K562 (cell line): ENCODE measurements around the gene RCOR2. TPM values are rescaled to one million over a fixed set of nuclear protein-coding genes. Genes with fewer than 3 reads are reported as not detected.

Source experiments
- CBX3 ChIP-seq, 2 experiments: IDR thresholded peaks; 1 replicate in 1 of 2; 2 replicates in 1 of 2; pipeline ENCODE4 v1.6.1; 2012; ENCODE audit warnings: inconsistent platforms in 2 of 2, low read length in 2 of 2, borderline replicate concordance in 1 of 2, control low read depth in 1 of 2
- FUS ChIP-seq: fragments of 200-400 bp; formaldehyde crosslinking; optimal IDR thresholded peaks from 2 replicates; pipeline ENCODE3; 2017; ENCODE audit warnings: low read depth, low read length
- JUNB ChIP-seq: fragments of 450-650 bp; formaldehyde crosslinking; conservative IDR thresholded peaks from 2 replicates; pipeline ENCODE4 v1.4.0; 2020; ENCODE audit warnings: mild to moderate bottlenecking
- MAFG ChIP-seq: fragments of 450-650 bp; conservative IDR thresholded peaks from 2 replicates; pipeline ENCODE4 v1.6.1; 2016; ENCODE audit warnings: missing genetic modification characterization, missing compliant biosample characterization
- NUFIP1 ChIP-seq: fragments of 450-650 bp; IDR thresholded peaks from 2 replicates; pipeline ENCODE4 v1.6.1; 2018; ENCODE audit not compliant: partially characterized antibody
- SNAPC5 ChIP-seq: fragments of 250-450 bp; sonication (Bioruptor Pico); IDR thresholded peaks from 2 replicates; pipeline ENCODE4 v1.8.0; 2021; ENCODE audit warnings: moderate library complexity, mild to moderate bottlenecking, inconsistent platforms
- TAF1 ChIP-seq: IDR thresholded peaks from 2 replicates; pipeline ENCODE4 v1.6.1; 2011; ENCODE audit warnings: mild to moderate bottlenecking, low read length, moderate library complexity; ENCODE audit not compliant: insufficient read depth, control insufficient read depth, severe bottlenecking; ENCODE audit errors: extremely low read depth
- TAF7 ChIP-seq: fragments of 450-650 bp; IDR thresholded peaks from 2 replicates; pipeline ENCODE4 v1.6.1; 2016; ENCODE audit warnings: missing genetic modification characterization, missing compliant biosample characterization
- USF1 ChIP-seq: sonication (generic); formaldehyde crosslinking; IDR thresholded peaks from 2 replicates; pipeline ENCODE4 v1.9.0; 2022; ENCODE audit warnings: mild to moderate bottlenecking, missing genetic modification reagents
- WHSC1 ChIP-seq: IDR thresholded peaks from one replicate; pipeline ENCODE4 v1.6.1; 2012; ENCODE audit warnings: low read length, control low read depth, inconsistent platforms
- ZNF143 ChIP-seq: sonication (generic); formaldehyde crosslinking; IDR thresholded peaks from 2 replicates; pipeline ENCODE4 v1.9.0; 2022; ENCODE audit warnings: mild to moderate bottlenecking, missing genetic modification reagents
- ZNF146 ChIP-seq: IDR thresholded peaks from one replicate; pipeline ENCODE4 v1.6.1; 2018; ENCODE audit warnings: missing compliant biosample characterization; ENCODE audit not compliant: unreplicated experiment
- ZNF407 ChIP-seq: fragments of 450-650 bp; IDR thresholded peaks from 2 replicates; pipeline ENCODE4 v1.6.1; 2016; ENCODE audit warnings: low read depth
- ZNF518B ChIP-seq: fragments of 250-450 bp; sonication (Bioruptor Pico); IDR thresholded peaks from 2 replicates; pipeline ENCODE4 v1.5.0; 2021; ENCODE audit warnings: mild to moderate bottlenecking, moderate library complexity
- ZNF584 ChIP-seq: fragments of 200-800 bp; sonication (Bioruptor generic); IDR thresholded peaks from 2 replicates; pipeline ENCODE4 v1.6.1; 2016; ENCODE audit warnings: low read depth, mild to moderate bottlenecking, missing genetic modification characterization, missing compliant biosample characterization
- polyA plus RNA-seq, 8 experiments: library from polyadenylated mRNA; depleted of rRNA in 4 of 8; stranded (reverse) in 5 of 8; unstranded in 3 of 8; fragments of >200 nt; fragmentation: Nextera tagmentation in 2 of 8; fragmentation: Illumina TruSeq in 1 of 8; extraction: Ambion mirVana in 2 of 8; extraction: Trizol in 1 of 8; gene quantifications; 2 replicates each; pipeline versions ENCODE4 v1.2.1 to v1.2.3, GENCODE V29; 2011 to 2014; ENCODE audit warnings: inconsistent platforms in 1 of 8, missing spikeins in 1 of 8
- total RNA-seq, 7 experiments: library from RNA; depleted of rRNA in 6 of 7; stranded (reverse); fragments of >200 nt in 6 of 7; fragmentation: Illumina TruSeq in 2 of 7; extraction: Trizol in 2 of 7; gene quantifications; 2 replicates each; pipeline versions ENCODE4 v1.2.1 to v1.2.3, GENCODE V29; 2011 to 2021; ENCODE audit warnings: low replicate concordance in 1 of 7

The RCOR2 gene
- total and polyA plus RNA-seq, 9 of the 15 experiments (the other 6 are each of a cell fraction or from before 2014, with no cell fraction given), result 0.04 to 6.5 (median 2.5) TPM; not detected in 1

GRCh38 chr11:63871962-63872799 is 44.8 kb downstream of the RCOR2 start (continued):
- TF ChIP-seq ZNF407 (no peak), MAFG (no peak), ZNF584 (no peak), SNAPC5 (no peak), ZNF518B (CRISPR knock-in tag) (no peak), WHSC1 (no peak), FUS (no peak), TAF7 (tag) (no peak), ZNF143 (no peak), JUNB (CRISPR knock-in tag) (no peak), CBX3 (IDR thresholded peaks at IDR 0.05; ENCODE audit: borderline replicate concordance in 1 of 2, low read length in 2 of 2) (no peak), TAF1 (no peak), USF1 (CRISPR knock-in tag) (no peak), NUFIP1 (no peak), ZNF146 (CRISPR knock-in tag) (no peak)
